ENCODE measurements around the gene SGO1.

DNA sequence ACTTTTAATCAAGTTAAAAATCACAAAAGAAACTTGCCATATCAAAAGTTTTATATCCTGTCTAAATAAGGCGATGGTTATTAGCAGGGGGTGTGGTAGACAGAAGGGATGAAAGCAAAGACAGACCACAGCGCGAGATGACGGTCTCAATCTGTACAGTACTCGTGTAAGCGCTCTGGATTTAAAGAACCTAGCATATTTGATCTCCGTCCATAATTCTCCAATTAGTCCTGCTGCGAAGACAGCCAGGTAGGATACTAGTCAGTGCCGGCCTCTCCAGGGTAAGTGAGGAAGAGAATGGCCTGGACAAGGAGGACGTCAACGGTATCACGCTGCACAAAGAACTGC is 701 bp downstream of the SGO1 start:
- TF ChIP-seq, protein P1, sequence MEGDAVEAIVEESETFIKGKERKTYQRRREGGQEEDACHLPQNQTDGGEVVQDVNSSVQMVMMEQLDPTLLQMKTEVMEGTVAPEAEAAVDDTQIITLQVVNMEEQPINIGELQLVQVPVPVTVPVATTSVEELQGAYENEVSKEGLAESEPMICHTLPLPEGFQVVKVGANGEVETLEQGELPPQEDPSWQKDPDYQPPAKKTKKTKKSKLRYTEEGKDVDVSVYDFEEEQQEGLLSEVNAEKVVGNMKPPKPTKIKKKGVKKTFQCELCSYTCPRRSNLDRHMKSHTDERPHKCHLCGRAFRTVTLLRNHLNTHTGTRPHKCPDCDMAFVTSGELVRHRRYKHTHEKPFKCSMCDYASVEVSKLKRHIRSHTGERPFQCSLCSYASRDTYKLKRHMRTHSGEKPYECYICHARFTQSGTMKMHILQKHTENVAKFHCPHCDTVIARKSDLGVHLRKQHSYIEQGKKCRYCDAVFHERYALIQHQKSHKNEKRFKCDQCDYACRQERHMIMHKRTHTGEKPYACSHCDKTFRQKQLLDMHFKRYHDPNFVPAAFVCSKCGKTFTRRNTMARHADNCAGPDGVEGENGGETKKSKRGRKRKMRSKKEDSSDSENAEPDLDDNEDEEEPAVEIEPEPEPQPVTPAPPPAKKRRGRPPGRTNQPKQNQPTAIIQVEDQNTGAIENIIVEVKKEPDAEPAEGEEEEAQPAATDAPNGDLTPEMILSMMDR (IDR thresholded peaks at IDR 0.05 in 8 of 11, conservative IDR thresholded peaks at IDR 0.05 in 3 of 11), result no peak
- no peak for TF ChIP-seq POLR2A (IDR thresholded peaks at IDR 0.05)
- TF ChIP-seq POLR2AphosphoS5 (IDR thresholded peaks at IDR 0.05), result no peak
